Activated CD4-positive, alpha-beta T cell treated with anti-CD3 and anti-CD28 coated beads, Interleukin-2, amount 50 U/mL, for 48 hours (primary cell): Measurements from ENCODE around the gene FOXA3.
"Not testable (repeated sequence)": the region's sequence is repeated elsewhere in the genome, so short reads cannot be mapped to it uniquely, and the experiment has no call there.

Experiments
- DNase-seq, 2 experiments: peaks; one replicate each; pipeline ENCODE4 v3.0.0-alpha.2; 2020

Gene FOXA3

DNA sequence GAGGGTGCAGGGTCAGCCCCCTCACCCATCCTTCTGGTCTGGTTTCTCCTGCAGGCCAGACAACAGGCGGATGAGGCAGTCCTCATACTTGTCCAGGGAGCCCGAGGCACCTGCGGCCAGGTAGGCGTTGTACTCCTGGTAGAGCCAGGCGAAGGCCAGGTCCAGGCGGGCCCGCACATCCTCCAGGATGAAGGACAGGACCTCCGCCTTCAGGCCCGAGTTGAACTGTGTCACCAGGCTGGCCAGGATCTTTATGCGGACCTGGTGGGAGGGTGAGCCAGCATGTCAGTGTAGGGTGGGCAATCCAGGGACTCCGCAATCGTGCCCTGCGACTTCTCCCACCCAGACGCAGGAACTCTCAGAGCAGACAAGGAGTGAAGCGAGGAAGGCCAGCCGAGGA is 35.2 kb upstream of the FOXA3 start:
- DNase-seq, result no peak

GRCh38 chr19:45834970-45835369 is 29.2 kb upstream of the FOXA3 start:
- no peak for DNase-seq

DNA sequence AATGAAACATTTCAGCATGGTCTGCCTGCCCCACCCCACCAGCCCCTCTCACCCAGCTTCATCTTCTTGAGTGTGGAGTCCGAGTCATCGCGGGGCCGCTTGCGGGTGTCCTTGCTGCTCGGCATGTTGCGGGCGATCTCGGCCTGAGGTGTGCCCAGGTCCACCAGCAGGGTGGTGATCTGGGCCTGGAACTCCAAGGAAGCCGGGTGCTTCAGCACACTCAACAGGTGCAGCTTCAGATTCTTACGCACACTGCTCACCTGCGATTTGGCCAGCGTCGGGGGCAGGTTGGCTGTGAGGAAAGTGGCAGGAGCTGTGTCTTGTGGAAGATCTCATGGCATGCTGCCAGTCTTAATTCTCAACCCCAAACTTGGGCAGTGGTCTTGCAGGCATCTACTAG is 21.9 kb upstream of the FOXA3 start:
- no peak for DNase-seq

- no peak for DNase-seq
Measured at GRCh38 chr19:45847663-45848062, 16.5 kb upstream of the FOXA3 start.

GRCh38 chr19:45848922-45849321 is 15.2 kb upstream of the FOXA3 start:
- no peak for DNase-seq

DNA sequence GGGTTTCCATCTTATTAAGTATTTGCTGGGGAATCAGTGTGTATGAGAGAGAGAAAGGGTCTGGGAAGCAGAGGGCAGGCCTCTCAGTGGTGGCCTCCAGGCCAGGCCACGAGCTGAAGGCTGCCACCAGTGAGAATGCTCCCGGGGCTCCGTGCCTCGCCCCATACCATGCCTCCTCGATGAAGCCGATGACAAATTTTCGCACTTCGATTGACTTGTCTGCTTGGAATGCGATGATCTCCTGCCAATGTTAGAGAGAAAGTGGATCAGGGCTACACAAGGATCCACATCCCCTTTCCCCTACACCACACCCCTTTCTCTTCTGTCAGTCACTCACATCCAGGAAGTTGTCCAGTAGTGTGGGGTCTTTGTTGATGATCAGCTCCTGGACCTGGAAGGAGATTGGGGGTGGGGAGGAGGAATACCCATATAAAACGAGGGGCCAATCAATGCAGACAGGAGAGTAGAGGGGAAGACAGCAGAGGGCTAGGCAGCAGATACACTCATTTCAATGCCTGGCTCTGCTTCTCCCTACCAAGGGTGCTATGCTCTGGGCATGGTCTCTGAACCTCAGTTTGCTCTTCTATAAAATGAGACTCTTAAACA is 11.9 kb upstream of the FOXA3 start:
- no peak for DNase-seq

GRCh38 chr19:45852983-45853382 is 11.1 kb upstream of the FOXA3 start:
- no peak for DNase-seq

GRCh38 chr19:45854167-45854778 is 9.9 kb upstream of the FOXA3 start:
- no peak for DNase-seq

- DNase-seq, result no peak
Measured at GRCh38 chr19:45860359-45861259, 3.5 kb upstream of the FOXA3 start.

- DNase-seq, result no peak
Measured at GRCh38 chr19:45862271-45862563, 1.9 kb upstream of the FOXA3 start.

- DNase-seq, result peak; percentile 99
Measured at GRCh38 chr19:45862564-45863334, 1.4 kb upstream of the FOXA3 start, which contains the start of gene SYMPK. Gene SYMPK (minus strand): TSS chr19:45863147. CDS start chr19:45854495, 8,652 bp downstream.

- DNase-seq, result no peak
Measured at GRCh38 chr19:45863335-45863839, 739 bp upstream of the FOXA3 start.

DNA sequence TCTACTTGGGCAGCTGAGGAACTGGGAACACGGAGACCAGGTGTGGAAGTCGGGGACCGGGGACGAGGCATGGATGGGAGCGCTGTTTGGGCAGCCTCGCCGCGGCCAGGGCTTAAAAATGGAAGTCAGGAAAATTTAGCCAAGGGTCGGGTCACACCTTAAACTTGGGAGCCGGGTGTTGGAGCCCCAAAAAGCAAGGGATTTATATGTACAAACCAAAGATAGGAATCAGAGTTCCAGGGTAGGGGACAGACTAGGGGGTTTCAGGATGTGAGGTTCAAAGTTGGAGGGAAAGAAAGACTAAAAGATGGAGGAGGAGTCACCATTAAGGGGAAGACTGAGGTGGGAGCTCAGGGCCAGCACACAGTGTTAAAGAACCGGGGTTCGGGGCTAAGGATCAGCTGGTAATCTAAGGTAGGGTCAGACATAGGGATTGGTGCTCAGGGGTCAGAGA is 530 bp downstream of the FOXA3 start:
- no peak for DNase-seq

- no peak for DNase-seq
Measured at GRCh38 chr19:45865269-45865948, 1.3 kb downstream of the FOXA3 start.

DNA sequence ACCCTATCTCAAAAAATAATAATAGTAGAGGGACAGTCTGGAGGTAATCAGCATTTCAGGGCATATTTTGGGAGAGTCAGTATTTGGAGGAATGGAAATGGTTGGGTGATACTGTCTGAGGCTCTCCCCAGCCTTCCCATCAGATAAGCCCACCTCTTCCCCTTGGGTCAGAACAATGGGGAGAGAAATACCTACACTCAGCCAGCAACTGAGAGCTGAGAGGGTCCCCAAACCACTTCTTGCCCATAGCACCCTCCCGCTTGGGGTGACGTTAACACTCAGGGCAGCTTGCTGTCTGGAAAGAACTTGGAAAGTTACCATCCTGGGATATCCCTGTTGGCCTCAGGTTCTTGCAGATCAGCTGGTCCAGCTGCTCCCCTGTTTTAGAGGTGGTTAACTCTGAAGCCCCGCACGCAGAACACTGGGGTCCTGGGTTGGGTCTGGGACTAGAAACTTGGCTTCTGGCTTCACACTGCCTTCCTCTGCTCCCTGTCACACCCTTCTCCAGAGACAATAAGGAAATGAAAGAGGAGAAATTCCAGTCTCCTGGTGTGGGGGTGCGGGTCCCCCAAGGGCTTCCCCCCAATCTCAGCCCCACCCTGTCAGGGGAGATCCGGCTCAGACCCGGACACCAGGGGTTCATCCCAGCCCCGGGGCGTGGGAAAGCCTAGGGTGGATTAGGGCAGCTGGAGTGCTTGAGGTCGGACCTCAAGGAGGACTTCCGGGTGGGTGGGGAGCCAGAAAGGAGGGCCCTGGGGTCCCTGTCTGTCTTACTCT is 2.5 kb downstream of the FOXA3 start:
- no peak for DNase-seq

GRCh38 chr19:45867241-45867640 is 3.1 kb downstream of the FOXA3 start:
- DNase-seq, result not testable (repeated sequence)

GRCh38 chr19:45870798-45871197 is 6.7 kb downstream of the FOXA3 start:
- DNase-seq, result no peak

- no peak for DNase-seq
Measured at GRCh38 chr19:45872095-45872919, 8.2 kb downstream of the FOXA3 start.

DNA sequence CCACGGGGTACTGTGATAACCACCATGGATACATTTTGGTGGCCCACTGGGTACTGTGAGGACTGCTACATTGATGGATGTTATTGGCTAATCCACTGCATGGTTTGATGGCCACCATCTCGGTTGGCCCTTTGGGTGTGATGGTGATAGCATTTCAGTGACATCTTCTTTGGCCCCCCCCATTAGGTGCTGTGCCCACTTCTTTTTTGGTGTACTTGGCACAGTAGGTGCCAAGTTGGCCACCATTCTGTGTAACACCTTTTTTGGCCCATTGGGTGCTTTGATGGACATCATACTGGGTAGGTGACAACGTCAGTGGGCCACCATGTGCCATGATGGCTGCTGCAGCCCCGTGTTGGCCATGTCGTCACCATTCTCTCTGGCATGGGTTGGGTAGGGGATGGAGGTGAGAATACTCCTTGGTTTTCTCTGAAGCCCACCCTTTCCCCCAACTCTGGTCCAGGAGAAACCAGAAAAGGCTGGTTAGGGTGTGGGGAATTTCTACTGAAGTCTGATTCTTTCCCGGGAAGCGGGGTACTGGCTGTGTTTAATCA is 9.2 kb downstream of the FOXA3 start:
- DNase-seq, result no peak

GRCh38 chr19:45874620-45874966 is 10.5 kb downstream of the FOXA3 start:
- DNase-seq, result no peak

DNA sequence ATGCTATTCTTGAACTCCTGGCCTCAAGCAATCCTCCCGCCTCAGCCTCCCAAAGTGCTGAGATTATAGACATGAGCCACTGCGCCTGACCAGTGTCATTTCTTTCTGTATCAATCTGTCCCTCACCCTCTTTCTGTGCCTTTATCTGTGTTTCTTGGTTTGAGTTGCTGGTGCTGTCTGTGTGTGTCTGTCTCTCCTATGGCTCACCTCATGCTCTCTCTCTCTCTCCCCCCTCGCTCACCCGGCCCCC is 12.0 kb downstream of the FOXA3 start:
- DNase-seq, result no peak
